Measurements from ENCODE around the gene AKR7A3. TPM values are rescaled to one million over a fixed set of nuclear protein-coding genes. Genes with fewer than 3 reads are reported as not detected.

Gene AKR7A3
- polyA plus RNA-seq, 1 of the 3 experiments (the other 2 are of a cell fraction) = 0.38 TPM

DNA sequence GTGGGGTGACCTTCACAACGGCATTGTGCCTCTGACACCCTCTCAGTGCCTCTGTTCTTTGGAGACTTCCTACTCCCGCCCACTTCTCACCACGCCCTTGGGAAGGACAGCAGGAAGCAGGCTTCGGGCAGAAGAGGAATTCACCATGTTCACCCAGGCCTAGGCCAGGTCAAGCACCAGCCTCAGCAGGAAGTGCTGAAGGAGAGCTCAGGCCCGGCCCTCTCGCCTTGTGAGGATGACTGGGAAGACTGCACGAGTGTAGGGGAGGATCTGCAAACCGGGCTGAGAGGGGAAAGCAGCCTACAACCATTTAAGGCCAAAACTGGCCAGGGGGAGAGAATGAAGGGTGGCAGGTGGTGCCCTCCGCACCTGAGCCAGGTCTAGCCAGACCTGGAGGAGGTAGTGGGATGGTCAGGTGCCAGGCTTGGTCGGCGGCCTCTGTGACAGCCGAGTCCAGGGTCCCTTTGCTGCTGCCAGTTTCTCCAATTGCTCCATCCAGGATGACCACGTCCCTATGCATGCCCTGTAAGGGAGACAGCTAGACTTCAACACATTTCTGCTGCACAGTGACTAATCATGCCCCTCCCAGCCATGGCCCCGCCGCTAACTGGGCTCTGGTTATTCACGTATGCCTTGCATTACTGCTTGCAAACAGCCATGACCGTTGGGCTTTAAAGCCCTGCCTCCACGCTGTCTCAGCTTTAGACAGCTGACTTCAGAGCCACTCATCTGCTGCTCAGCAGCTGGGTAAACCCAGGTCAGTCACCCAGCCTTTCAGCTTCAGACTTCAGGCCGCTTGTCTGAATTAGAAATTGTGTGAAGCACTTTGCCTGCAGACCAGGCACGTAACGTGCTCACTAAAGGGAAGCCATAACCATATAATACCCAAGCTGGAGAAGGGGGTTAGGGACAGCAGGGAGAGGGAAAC lies 28.1 kb downstream of the AKR7A3 start:
- peaks cover 16% of the 10 kb centered on the region; the same call in 1 of the 2 replicates for H3K79me2 ChIP-seq (ENCODE audit: insufficient read depth)
- H3K9me3 ChIP-seq = no peaks in the 10 kb centered on the region
- no peak overlapping the region for H3K27ac ChIP-seq (ENCODE audit: low read depth in 2 of 2, low read length in 1 of 2)
- H4K20me1 ChIP-seq (ENCODE audit: insufficient read depth) = no peaks in the 10 kb centered on the region
- no peaks in the 10 kb centered on the region for H3K4me1 ChIP-seq (ENCODE audit: control insufficient read depth in 1 of 2, insufficient read depth in 2 of 2, low read depth in 1 of 2, low read length in 1 of 2)
- no peak for TF ChIP-seq SIN3A (IDR thresholded peaks at IDR 0.05; ENCODE audit: borderline replicate concordance, low read depth, low read length)
- TF ChIP-seq USF1 (IDR thresholded peaks at IDR 0.05; ENCODE audit: borderline replicate concordance, low read depth) = no peak
- no peak for TF ChIP-seq TCF12 (IDR thresholded peaks at IDR 0.05)
- no peak for TF ChIP-seq TAF1 (IDR thresholded peaks at IDR 0.05; ENCODE audit: borderline replicate concordance, low read depth, low read length)
- TF ChIP-seq RCOR1 (IDR thresholded peaks at IDR 0.05; ENCODE audit: low read length) = no peak
- TF ChIP-seq, protein P1, sequence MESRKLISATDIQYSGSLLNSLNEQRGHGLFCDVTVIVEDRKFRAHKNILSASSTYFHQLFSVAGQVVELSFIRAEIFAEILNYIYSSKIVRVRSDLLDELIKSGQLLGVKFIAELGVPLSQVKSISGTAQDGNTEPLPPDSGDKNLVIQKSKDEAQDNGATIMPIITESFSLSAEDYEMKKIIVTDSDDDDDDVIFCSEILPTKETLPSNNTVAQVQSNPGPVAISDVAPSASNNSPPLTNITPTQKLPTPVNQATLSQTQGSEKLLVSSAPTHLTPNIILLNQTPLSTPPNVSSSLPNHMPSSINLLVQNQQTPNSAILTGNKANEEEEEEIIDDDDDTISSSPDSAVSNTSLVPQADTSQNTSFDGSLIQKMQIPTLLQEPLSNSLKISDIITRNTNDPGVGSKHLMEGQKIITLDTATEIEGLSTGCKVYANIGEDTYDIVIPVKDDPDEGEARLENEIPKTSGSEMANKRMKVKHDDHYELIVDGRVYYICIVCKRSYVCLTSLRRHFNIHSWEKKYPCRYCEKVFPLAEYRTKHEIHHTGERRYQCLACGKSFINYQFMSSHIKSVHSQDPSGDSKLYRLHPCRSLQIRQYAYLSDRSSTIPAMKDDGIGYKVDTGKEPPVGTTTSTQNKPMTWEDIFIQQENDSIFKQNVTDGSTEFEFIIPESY (IDR thresholded peaks at IDR 0.05; ENCODE audit: borderline replicate concordance, low read depth) = no peak
- no peak for TF ChIP-seq FOXM1 (IDR thresholded peaks at IDR 0.05; ENCODE audit: low read depth)
- no peak for TF ChIP-seq FOXJ3 (CRISPR knock-in tag; IDR thresholded peaks at IDR 0.05)
- TF ChIP-seq EZH2phosphoT487 (IDR thresholded peaks at IDR 0.05; ENCODE audit: borderline replicate concordance, low read depth) = no peak
- TF ChIP-seq USF2 (IDR thresholded peaks at IDR 0.05; ENCODE audit: borderline replicate concordance, low read depth, low read length) = no peak
- no peak for TF ChIP-seq YY1 (IDR thresholded peaks at IDR 0.05; ENCODE audit: low read depth)
- no peak for TF ChIP-seq GATA2 (CRISPR knock-in tag; IDR thresholded peaks at IDR 0.05)
- no peak for TF ChIP-seq RAD21 (IDR thresholded peaks at IDR 0.05; ENCODE audit: low read length)
- no peak for TF ChIP-seq JUND (IDR thresholded peaks at IDR 0.05)
- no peak for TF ChIP-seq NRF1 (IDR thresholded peaks at IDR 0.05; ENCODE audit: low read depth, low read length)
- no peak for TF ChIP-seq GABPA (IDR thresholded peaks at IDR 0.05; ENCODE audit: low read depth)
- TF ChIP-seq PBX3 (IDR thresholded peaks at IDR 0.05) = no peak
- no peak for TF ChIP-seq RFX5 (IDR thresholded peaks at IDR 0.05; ENCODE audit: low read length)
- no peak for TF ChIP-seq MAX (IDR thresholded peaks at IDR 0.05; ENCODE audit: low read depth)
- TF ChIP-seq TEAD4 (IDR thresholded peaks at IDR 0.05; ENCODE audit: borderline replicate concordance, insufficient read depth) = no peak
- H3K4me2 ChIP-seq = no peak overlapping the region
- peaks cover 14 to 39% of the 10 kb centered on the region in 2 experiments for H3K36me3 ChIP-seq (replicated peaks in 1 of 2; ENCODE audit: control insufficient read depth in 1 of 2, insufficient read depth in 2 of 2, low read length in 1 of 2)
- 81% methylated on average over 18 of the region's 21 CpGs for WGBS (ENCODE audit: low lambda C conversion rate)
- peaks cover 3% of the 10 kb centered on the region for H3F3A ChIP-seq (replicated peaks; ENCODE audit: insufficient read depth)
- ChIA-PET CTCF (interaction anchor here (1.0 kb wide), 1 partner anchor 393 kb away, joined by 3 read pairs; no protein-coding TSS in a partner anchor), POLR2A (interaction anchor here (0.6 kb wide), 1 partner anchor 130 kb away, joined by 6 read pairs; no protein-coding TSS in a partner anchor)
- no peaks in the 10 kb centered on the region for H3K9me2 ChIP-seq
- no peaks in the 10 kb centered on the region for H3K27me3 ChIP-seq (ENCODE audit: insufficient read depth)
- no peak overlapping the region for H2AFZ ChIP-seq (ENCODE audit: low read depth)
- DNase-seq = no peak
- H3K4me3 ChIP-seq (ENCODE audit: low read depth in 2 of 2, low read length in 1 of 2) = no peak overlapping the region
- no peak overlapping the region for H3K9ac ChIP-seq
